H1 (cell line): ENCODE data around the gene PLK3. TPM values are rescaled to one million over a fixed set of nuclear protein-coding genes. Genes with fewer than 3 reads are reported as not detected.

Experiments
- CTCF ChIA-PET: fragments of 300-600 bp; sonication (Branson Sonifier 250); formaldehyde crosslinking; loops from one replicate; lab custom pipeline; 2021; ENCODE audit not compliant: partially characterized antibody; lab: Charles Lee
- POLR2A ChIA-PET: fragments of 300-600 bp; sonication (Branson Sonifier 250); formaldehyde crosslinking; loops from one replicate; lab custom pipeline; 2021; ENCODE audit warnings: inconsistent platforms; ENCODE audit not compliant: partially characterized antibody; lab: Charles Lee
- DNase-seq, 2 experiments: peaks; one replicate each; pipeline versions ENCODE4 v3.0.0 to v3.0.0-alpha.2; 2010 to 2022; ENCODE audit warnings: low spot score in 2 of 2, low read depth in 1 of 2, mixed read lengths in 1 of 2
- FAIRE-seq: peaks from 2 replicates; lab custom pipeline; 2011; peaks lifted over from hg19 to GRCh38; lab: Jason Lieb, UNC
- H2AFZ ChIP-seq: 2 replicates; pipeline ENCODE4 v1.8.1; 2012; ENCODE audit warnings: low read length, inconsistent platforms
- H2AK5ac ChIP-seq: 2 replicates; pipeline ENCODE4 v1.6.1; 2013; ENCODE audit warnings: low read depth, low read length
- H2BK120ac ChIP-seq: replicated peaks from 2 replicates; pipeline ENCODE3; 2013; ENCODE audit warnings: low read depth, low read length, inconsistent platforms
- H2BK12ac ChIP-seq: 2 replicates; pipeline ENCODE4 v1.6.1; 2013; ENCODE audit warnings: low read depth, low read length
- H2BK15ac ChIP-seq: 2 replicates; pipeline ENCODE4 v1.6.1; 2013; ENCODE audit warnings: low read length
- H2BK20ac ChIP-seq: 2 replicates; pipeline ENCODE4 v1.6.1; 2013; ENCODE audit warnings: low read length
- H2BK5ac ChIP-seq: 2 replicates; pipeline ENCODE4 v1.6.1; 2013; ENCODE audit warnings: low read depth, low read length
- H3K14ac ChIP-seq: 2 replicates; pipeline ENCODE4 v1.6.1; 2013; ENCODE audit warnings: inconsistent platforms; ENCODE audit not compliant: insufficient read length
- H3K18ac ChIP-seq: 2 replicates; pipeline ENCODE4 v1.6.1; 2013; ENCODE audit warnings: low read length; ENCODE audit errors: extremely low read depth
- H3K23ac ChIP-seq: 2 replicates; pipeline ENCODE4 v1.6.1; 2013; ENCODE audit warnings: inconsistent platforms; ENCODE audit not compliant: insufficient read length
- H3K23me2 ChIP-seq: 2 replicates; pipeline ENCODE4 v1.6.1; 2013; ENCODE audit warnings: low read depth, low read length
- H3K27ac ChIP-seq: 2 replicates; pipeline ENCODE4 v1.6.1; 2011; ENCODE audit warnings: low read depth, low read length, inconsistent platforms
- H3K27me3 ChIP-seq, 4 experiments: replicated peaks in 1 of 4; 1 replicate in 1 of 4; 2 replicates in 3 of 4; pipeline versions ENCODE4 v1.6.1 to v1.8.1; 2011 to 2013; ENCODE audit warnings: low read length in 3 of 4, mild to moderate bottlenecking in 3 of 4, inconsistent platforms in 2 of 4, mixed read lengths in 2 of 4, moderate library complexity in 1 of 4; ENCODE audit not compliant: control insufficient read depth in 3 of 4, insufficient read depth in 3 of 4; ENCODE audit errors: extremely low read depth in 1 of 4
- H3K36me3 ChIP-seq, 4 experiments: 2 replicates each; pipeline versions ENCODE4 v1.6.1 to v1.8.1; 2011 to 2013; ENCODE audit warnings: mild to moderate bottlenecking in 4 of 4, low read length in 3 of 4, moderate library complexity in 2 of 4, control low read depth in 1 of 4, inconsistent platforms in 1 of 4; ENCODE audit not compliant: insufficient read depth in 4 of 4, control insufficient read depth in 2 of 4
- H3K4ac ChIP-seq: replicated peaks from 2 replicates; pipeline ENCODE3; 2013; ENCODE audit warnings: low read length, low read depth, mixed read lengths, inconsistent platforms; ENCODE audit not compliant: insufficient read length
- H3K4me1 ChIP-seq, 4 experiments: replicated peaks in 1 of 4; 1 replicate in 1 of 4; 2 replicates in 3 of 4; pipeline versions ENCODE4 v1.6.1 to v1.8.1; 2011 to 2013; ENCODE audit warnings: low read length in 3 of 4, inconsistent platforms in 2 of 4, mixed read lengths in 1 of 4; ENCODE audit not compliant: insufficient read depth in 4 of 4, control insufficient read depth in 3 of 4
- H3K4me2 ChIP-seq, 2 experiments: 2 replicates each; pipeline versions ENCODE4 v1.6.1 to v1.8.1; 2011 to 2013; ENCODE audit warnings: low read depth in 2 of 2, low read length in 2 of 2, control low read depth in 1 of 2, inconsistent platforms in 1 of 2, mild to moderate bottlenecking in 1 of 2; ENCODE audit not compliant: insufficient read depth in 1 of 2
- H3K4me3 ChIP-seq, 4 experiments: fragments of 200-600, 300-600 bp in 1 of 4; sonication (generic), shearing (Covaris generic), sonication (Bioruptor Twin) in 1 of 4; 2 replicates each; pipeline versions ENCODE4 v1.5.1 to v1.8.1; 2011 to 2016; ENCODE audit warnings: low read length in 4 of 4, low read depth in 3 of 4, control low read depth in 2 of 4, inconsistent platforms in 2 of 4, mild to moderate bottlenecking in 2 of 4, mixed read lengths in 1 of 4, moderate library complexity in 1 of 4; ENCODE audit not compliant: insufficient read depth in 2 of 4; ENCODE audit errors: extremely low read depth in 1 of 4
- H3K56ac ChIP-seq: replicated peaks from 2 replicates; pipeline ENCODE3; 2013; ENCODE audit warnings: low read depth, mild to moderate bottlenecking, mixed read lengths, low read length, inconsistent platforms; ENCODE audit not compliant: insufficient read length
- H3K79me1 ChIP-seq: 2 replicates; pipeline ENCODE4 v1.6.1; 2013; ENCODE audit warnings: low read depth, low read length, control low read depth
- H3K79me2 ChIP-seq, 2 experiments: 2 replicates each; pipeline versions ENCODE4 v1.6.1 to v1.8.1; 2012 to 2013; ENCODE audit warnings: low read length in 2 of 2, mild to moderate bottlenecking in 2 of 2, inconsistent platforms in 1 of 2; ENCODE audit not compliant: insufficient read depth in 2 of 2, control insufficient read depth in 1 of 2
- H3K9ac ChIP-seq, 4 experiments: replicated peaks in 1 of 4; 1 replicate in 1 of 4; 2 replicates in 3 of 4; pipeline versions ENCODE4 v1.6.1 to v1.8.1; 2011 to 2013; ENCODE audit warnings: low read depth in 3 of 4, low read length in 3 of 4, control low read depth in 2 of 4, mild to moderate bottlenecking in 2 of 4, moderate library complexity in 2 of 4, inconsistent platforms in 1 of 4; ENCODE audit errors: extremely low read depth in 1 of 4
- H3K9me3 ChIP-seq, 2 experiments: 2 replicates each; pipeline versions ENCODE4 v1.6.1 to v1.8.1; 2012 to 2013; ENCODE audit warnings: mild to moderate bottlenecking in 2 of 2, moderate library complexity in 2 of 2, control low read depth in 1 of 2, inconsistent platforms in 1 of 2, low read depth in 1 of 2, low read length in 1 of 2, mixed read lengths in 1 of 2; ENCODE audit not compliant: insufficient read depth in 2 of 2
- H4K20me1 ChIP-seq, 2 experiments: replicated peaks in 1 of 2; 2 replicates each; pipeline versions ENCODE3 to v1.8.1; 2011 to 2013; ENCODE audit warnings: inconsistent platforms in 2 of 2, low read length in 2 of 2, mild to moderate bottlenecking in 1 of 2; ENCODE audit not compliant: insufficient read depth in 2 of 2, control insufficient read depth in 1 of 2
- H4K5ac ChIP-seq: 2 replicates; pipeline ENCODE4 v1.6.1; 2013; ENCODE audit warnings: low read length, low read depth, mixed read lengths, inconsistent platforms; ENCODE audit not compliant: insufficient read length
- H4K8ac ChIP-seq: 2 replicates; pipeline ENCODE4 v1.8.0; 2013; ENCODE audit warnings: mild to moderate bottlenecking, moderate library complexity, low read length, inconsistent platforms; ENCODE audit not compliant: insufficient read depth; ENCODE audit errors: extremely low read depth
- H4K91ac ChIP-seq: replicated peaks from 2 replicates; pipeline ENCODE3; 2013; ENCODE audit warnings: low read length, mixed read lengths, inconsistent platforms; ENCODE audit not compliant: insufficient read length
- CHD1 ChIP-seq: IDR thresholded peaks from 2 replicates; pipeline ENCODE4 v1.6.1; 2012; ENCODE audit warnings: low read depth, low read length, improper control_type of control experiment
- CHD2 ChIP-seq: IDR thresholded peaks from 2 replicates; pipeline ENCODE4 v1.6.1; 2012; ENCODE audit warnings: low read length, improper control_type of control experiment
- CTBP2 ChIP-seq: IDR thresholded peaks from 2 replicates; pipeline ENCODE4 v1.7.0; 2011; ENCODE audit warnings: borderline replicate concordance, mild to moderate bottlenecking, moderate library complexity, mixed read lengths, low read length; ENCODE audit not compliant: insufficient read depth, insufficient read length
- WGBS, 2 experiments: shearing (Covaris generic) in 1 of 2; methylation state at CpG; one replicate each; pipeline versions ENCODE4 v1.1.6 to v1.1.7; 2013 to 2015; ENCODE audit warnings: low lambda C conversion rate in 2 of 2, mixed read lengths in 2 of 2, inconsistent platforms in 1 of 2, low coverage in 1 of 2, missing lambda C conversion rate in 1 of 2; ENCODE audit not compliant: insufficient replicate concordance in 2 of 2, insufficient coverage in 1 of 2, insufficient read length in 1 of 2; ENCODE audit errors: extremely low coverage in 1 of 2, missing lambda C conversion rate in 1 of 2; 5-methylcytosine and 5-hydroxymethylcytosine counted together
- polyA plus RNA-seq, 7 experiments: library from polyadenylated mRNA; depleted of rRNA in 3 of 7; stranded (reverse) in 5 of 7; unstranded in 2 of 7; fragments of >200 nt in 5 of 7; fragments of 200-250 nt in 2 of 7; gene quantifications; 1 replicate in 5 of 7; 2 replicates in 1 of 7; 4 replicates in 1 of 7; pipeline versions ENCODE4 v1.2.1 to v1.2.3, GENCODE V29; 2011 to 2013; ENCODE audit warnings: missing spikeins in 2 of 7, mixed read lengths in 2 of 7
- total RNA-seq: library from RNA; stranded (reverse); fragmentation: NEBNext Ultra II Directional; extraction: Animal tissue kit (Norgen Biotek cat#: 25700); gene quantifications from 2 replicates; pipeline ENCODE4 v1.2.1, GENCODE V29; 2021

Gene PLK3
- total and polyA plus RNA-seq, 2 of the 8 experiments (the other 6 are each of a cell fraction or from before 2014, with no cell fraction given) = 7.9 to 12.3 TPM

DNA sequence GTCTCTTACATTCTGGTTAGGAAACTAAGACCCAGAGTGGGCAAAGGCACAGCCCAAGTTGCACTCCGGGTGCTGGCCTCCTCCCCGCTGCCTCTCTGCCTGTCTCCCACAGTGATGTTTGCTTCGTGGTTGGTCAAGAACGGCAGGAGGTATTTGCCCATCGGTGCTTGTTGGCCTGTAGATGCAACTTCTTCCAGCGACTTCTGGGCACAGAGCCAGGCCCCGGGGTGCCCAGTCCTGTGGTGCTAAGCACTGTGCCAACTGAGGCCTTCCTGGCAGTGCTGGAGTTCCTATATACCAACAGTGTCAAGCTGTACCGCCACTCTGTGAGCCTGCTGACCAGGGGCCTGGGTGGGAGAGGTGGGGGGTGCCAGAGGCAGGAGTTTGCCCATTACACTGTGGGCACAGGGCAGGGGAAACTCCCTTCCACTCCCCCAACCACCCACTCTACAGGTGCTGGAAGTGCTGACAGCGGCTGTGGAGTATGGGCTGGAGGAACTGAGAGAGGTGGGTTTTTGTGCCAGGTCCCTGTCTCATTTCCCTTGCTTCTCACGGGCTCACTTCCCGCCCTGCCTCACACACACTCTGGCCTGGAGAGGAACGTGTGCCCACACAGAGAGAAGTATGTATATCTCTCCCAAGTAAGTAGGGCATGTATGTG is 10.1 kb downstream of the PLK3 start:
- no peak for DNase-seq
- 89% methylated on average over 11 of the region's 12 CpGs; no CpG with 5 or more reads in 1 of the 2 experiments for WGBS, 2 experiments
- FAIRE-seq = no peak

More for the DNA sequence above, 10.1 kb downstream of the PLK3 start:
- H3K36me3 ChIP-seq = peaks cover 0 to 6% (median 0%) of the 10 kb centered on the region in 4 experiments; a peak in 3 of 8 replicates
- no peak overlapping the region for H4K5ac ChIP-seq
- no peak overlapping the region for H3K56ac ChIP-seq
- H3K23ac ChIP-seq = no peak overlapping the region
- H3K4me2 ChIP-seq = no peak overlapping the region; a peak in 1 of 4 replicates
- POLR2A ChIA-PET = interaction anchor here (0.9 to 19.2 kb wide), 10 partner anchors 10 to 89 kb away, joined by 3 to 547 read pairs (median 20); partner anchors contain the start of genes BEST4, PLK3 and RPS8
- H3K23me2 ChIP-seq = peaks cover 6% of the 10 kb centered on the region; the same call in 1 of the 2 replicates
- TF ChIP-seq CHD1 = no peak
- no peak for TF ChIP-seq CTBP2
- no peak for TF ChIP-seq CHD2
- H2BK5ac ChIP-seq = 0 out of 2 replicates have a peak overlapping the region, but pooled peaks have one; percentile 88
- H4K91ac ChIP-seq = no peak overlapping the region
- no peaks in the 10 kb centered on the region for H3K9me3 ChIP-seq
- H2BK12ac ChIP-seq = peak overlapping the region; percentile 99
- H3K4ac ChIP-seq = no peak overlapping the region
- H3K79me2 ChIP-seq = no peaks in the 10 kb centered on the region
- no peak overlapping the region for H3K14ac ChIP-seq
- no peaks in the 10 kb centered on the region for H3K79me1 ChIP-seq
- no peaks in the 10 kb centered on the region for H4K20me1 ChIP-seq
- no peak overlapping the region for H2AFZ ChIP-seq
- no peak overlapping the region for H3K9ac ChIP-seq
- CTCF ChIA-PET = interaction anchor here (1.0 to 5.4 kb wide), 9 partner anchors 9 to 78 kb away, joined by 3 to 37 read pairs (median 11); partner anchors contain the start of genes PLK3 and RNU5D-1
- no peak overlapping the region for H4K8ac ChIP-seq
- no peak overlapping the region for H2BK120ac ChIP-seq
- no peak overlapping the region for H2BK20ac ChIP-seq
- peak overlapping the region; percentile 96; the same call in 1 of the 2 replicates for H2AK5ac ChIP-seq
- peak overlapping the region; percentile 92; the same call in 1 of the 2 replicates for H2BK15ac ChIP-seq
- peak overlapping the region; percentile 1 for H3K18ac ChIP-seq
- peaks cover 10 to 43% (median 34%) of the 10 kb centered on the region in 4 experiments for H3K4me1 ChIP-seq
- no peak overlapping the region for H3K4me3 ChIP-seq
- peaks cover 0 to 8% (median 1%) of the 10 kb centered on the region in 4 experiments; a peak in 4 of 7 replicates for H3K27me3 ChIP-seq
- no peak overlapping the region for H3K27ac ChIP-seq
